ENCODE data around the gene SLC6A2.
"Not testable (repeated sequence)": the region's sequence is repeated elsewhere in the genome, so short reads cannot be mapped to it uniquely, and the experiment has no call there.

The SLC6A2 gene

DNA sequence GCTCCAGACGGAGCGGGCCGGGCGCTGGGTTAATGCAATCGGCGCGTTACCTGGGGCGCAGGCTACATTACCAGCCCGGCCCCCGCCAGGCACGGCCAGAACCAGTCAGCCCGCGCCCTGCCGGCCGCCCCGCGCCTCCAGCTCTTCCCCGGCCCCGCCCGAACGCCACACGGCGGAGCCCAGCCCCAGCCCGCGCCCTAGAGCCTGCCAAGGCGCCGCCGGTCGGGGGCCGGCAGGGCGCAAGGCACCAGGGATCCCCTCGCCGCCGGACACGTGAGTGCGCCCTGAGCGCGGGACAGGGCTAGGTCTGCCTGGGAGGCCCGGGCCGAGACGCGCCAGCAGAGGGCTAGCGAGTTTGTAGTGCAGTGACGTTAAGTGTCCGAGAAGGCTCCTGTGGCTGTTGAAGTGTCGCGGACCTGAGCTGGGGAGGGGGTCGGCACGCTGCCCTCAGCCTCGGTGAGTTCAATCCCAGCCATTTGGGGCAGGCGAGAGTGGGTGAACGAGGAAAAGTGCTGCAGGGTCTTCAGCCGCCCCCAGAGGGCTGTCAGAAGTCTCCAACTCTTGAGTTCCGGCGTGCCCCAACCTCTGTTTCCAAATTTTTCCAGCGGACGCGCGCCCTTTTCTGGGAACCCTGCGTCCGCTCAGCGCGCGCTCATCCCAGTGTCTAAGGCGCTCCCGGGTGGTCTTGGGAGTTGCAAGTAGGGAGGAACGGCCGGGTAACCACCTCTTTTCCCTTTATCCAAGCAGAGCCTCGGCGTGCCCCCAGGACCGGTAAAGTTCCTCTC lies at the start of gene SLC6A2:
TSS of gene SLC6A2 (plus strand) at position 92 of the 785 bp plus-strand sequence. CDS start 707 bp downstream, outside the sequence.
- no peak for DNase-seq

DNA sequence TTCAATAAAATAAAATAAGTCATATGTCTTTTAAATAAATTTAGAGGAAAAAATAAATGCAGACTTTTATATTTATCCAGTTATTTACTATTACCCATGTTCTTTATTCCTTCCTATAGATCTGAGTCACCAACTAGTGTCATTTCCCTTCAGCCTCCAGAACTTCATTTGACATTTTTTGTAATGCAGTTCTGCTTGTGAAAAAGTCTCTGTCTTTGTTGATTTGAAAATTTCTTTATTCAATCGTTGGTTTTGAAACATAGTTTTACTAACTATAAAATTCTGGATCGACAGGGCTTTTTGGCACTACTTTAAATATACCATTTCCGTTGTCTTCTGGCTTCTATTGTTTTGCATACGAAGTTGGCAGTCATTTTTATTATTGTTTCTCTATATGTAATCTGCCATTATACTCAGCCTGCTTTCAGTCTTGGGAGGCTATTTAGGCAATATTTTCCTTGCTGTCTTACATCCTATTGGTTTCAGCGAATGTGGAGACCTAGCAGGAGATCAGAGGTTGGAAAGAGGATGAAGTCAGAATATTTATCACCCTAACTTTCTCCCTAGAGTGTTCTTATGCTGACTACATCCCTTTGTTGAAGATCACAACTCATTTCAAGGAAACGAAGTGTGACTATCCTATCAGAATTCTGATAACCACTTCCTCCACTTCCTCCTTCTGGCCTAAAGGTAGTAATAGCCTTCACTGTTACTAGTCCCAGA lies 42.0 kb upstream of the SLC6A2 start:
- no peak for DNase-seq

DNA sequence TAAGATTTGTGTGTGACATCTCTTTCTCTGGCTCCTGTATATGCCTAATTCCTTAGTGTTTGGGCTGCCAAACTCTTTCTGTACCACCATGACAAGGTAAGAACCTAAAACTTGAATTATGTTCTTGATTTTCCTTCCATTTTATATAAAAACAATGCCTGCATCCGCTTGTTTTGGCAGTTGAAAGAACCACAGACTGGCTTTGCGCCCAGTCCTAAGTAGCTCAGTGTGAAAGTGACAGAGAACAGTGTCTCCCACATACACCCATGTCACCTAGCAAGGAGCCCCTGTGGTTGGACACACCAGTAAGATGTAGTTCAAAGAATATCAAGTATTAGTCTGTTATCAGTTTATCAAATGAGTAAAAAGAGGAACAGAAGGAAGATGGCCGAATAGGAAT lies 40.7 kb upstream of the SLC6A2 start:
- DNase-seq = no peak

DNA sequence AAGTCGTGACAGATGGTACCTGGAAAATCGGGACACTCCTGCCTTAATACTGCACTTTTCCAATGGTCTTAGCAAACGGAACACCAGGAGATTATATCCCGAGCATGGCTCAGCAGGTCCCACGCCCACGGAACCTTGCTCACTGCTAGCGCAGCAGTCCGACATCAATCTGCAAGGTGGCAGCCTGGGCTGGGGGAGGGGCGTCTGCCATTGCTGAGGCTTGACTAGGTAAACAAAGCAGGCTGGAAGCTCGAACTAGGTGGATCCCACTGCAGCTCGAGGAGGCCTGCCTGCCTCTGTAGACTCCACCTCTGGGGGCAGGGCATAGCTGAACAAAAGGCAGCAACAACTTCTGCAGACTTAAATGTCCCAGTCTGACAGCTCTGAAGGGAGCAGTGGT lies 40.1 kb upstream of the SLC6A2 start:
- DNase-seq = not testable (repeated sequence)

DNA sequence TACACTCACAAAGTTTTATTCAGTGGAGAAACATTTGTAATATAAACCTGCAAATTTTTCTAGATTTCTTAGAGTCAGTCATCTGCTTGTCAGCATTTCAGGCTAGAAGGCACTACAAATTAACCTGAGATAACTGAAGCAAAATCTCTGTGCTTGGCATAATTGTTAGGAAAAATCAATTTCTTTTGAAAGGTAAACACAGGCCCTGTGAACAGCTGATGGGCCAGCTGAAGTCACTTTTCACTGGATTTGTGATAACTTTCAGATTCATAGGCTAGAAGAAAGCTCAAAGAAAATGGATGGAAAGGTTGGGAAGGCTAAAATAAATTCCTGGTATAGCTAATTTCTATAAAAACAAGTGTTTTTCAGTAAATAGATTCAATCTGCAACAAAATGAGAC lies 34.0 kb upstream of the SLC6A2 start:
- DNase-seq = no peak

DNA sequence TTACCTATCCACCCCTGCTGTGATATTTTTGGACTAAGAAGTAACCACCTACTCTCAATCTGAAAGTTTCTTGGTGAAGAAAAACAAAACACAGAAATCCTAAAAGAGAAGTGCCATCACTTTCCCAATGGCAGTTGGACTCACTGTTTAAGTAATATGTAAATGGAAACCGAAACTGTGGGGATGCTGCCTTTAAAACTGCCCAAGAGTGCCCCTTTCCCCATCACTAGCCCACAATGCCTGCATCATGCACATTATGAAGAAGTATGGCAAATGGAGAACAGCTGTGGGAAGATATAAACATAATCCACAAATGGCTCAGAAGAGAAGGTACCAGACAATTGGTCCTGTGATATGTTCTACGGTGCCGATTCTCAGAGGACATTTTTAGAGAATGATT lies 33.5 kb upstream of the SLC6A2 start:
- no peak for DNase-seq

DNA sequence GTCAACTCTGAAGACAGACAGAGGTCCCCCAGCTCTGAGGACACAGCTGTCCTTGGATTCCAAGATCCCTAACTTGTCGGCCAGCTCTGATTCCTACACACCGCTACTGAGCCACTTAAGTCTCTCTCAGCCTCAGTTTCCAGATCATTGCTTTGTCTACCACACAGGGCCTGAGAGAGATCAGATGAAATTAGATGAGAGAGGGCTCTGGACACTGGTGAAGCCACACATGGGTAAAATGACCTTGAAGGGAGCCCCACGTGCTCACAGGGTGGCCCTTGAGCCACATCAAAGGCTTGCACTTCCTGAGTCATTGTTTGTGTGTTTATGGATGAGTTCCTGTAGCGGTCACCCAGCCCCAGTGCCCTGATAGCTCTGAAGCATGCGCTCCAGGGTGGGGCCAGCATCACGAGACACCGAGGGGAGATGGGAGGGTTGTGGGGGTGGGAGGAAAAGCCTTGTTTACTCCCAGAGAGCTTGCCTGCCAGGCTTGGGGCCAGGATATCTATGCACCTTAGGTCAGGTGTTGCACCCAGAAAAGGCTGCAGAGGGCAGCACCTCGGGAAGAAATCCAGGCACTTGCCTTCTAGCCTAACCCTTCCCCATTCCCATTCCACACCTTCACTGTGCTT lies 32.7 kb upstream of the SLC6A2 start:
- DNase-seq = no peak

DNA sequence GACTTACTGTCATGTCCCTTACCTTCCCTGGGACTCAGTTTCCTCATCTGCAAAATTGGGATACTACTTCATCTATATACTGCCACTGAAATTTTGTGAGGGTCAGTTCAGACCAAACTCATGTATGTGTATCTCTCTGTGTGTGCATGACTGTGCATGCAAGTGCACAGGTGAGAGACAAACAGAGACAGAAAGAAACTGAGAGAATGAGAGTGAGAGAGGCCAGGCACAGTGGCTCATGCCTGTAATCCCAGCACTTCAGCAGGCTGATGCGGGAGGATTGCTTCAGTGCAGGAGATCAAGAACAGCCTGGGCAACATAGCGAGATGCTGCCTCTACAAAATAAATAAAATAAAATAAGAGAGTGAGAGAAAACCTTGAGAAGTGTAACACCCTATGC lies 32.1 kb upstream of the SLC6A2 start:
- no peak for DNase-seq

DNA sequence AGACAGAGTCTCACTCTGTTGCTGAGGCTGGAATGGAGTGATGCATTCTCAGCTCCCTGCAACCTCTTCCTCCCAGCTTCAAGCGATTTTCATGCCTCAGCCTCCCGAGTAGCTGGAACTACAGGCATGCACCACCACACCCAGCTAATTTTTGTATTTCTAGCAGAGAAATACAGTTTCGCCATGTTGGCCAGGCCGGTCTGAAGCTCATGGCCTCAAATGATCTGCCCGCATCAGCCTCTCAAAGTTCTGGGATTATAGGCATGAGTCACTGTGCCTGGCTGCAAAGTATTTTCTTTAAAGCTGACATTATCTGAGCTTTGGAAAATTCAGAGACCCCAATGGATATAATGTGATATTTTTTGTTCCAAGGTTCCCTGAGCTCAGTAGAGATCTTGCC lies 31.1 kb upstream of the SLC6A2 start:
- no peak for DNase-seq

DNA sequence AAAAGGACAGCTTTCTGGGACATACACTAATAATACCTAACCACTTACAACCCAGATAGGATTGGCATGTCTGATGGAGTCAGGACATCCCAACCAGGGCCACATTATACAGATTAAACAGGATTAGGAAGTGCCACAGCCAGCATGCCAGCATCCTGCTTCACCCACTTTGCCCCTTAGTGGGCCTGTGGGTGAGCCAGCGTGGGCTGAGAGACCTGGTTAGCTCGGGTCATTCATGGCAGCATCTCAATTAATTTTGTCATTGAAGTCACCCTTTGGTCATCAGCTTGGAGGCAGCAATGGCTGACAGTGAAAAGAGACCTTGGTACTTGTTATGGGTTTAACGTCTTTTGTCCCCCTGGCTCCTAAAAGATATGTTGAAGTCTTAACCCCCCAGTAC lies 29.9 kb upstream of the SLC6A2 start:
- DNase-seq = no peak

DNA sequence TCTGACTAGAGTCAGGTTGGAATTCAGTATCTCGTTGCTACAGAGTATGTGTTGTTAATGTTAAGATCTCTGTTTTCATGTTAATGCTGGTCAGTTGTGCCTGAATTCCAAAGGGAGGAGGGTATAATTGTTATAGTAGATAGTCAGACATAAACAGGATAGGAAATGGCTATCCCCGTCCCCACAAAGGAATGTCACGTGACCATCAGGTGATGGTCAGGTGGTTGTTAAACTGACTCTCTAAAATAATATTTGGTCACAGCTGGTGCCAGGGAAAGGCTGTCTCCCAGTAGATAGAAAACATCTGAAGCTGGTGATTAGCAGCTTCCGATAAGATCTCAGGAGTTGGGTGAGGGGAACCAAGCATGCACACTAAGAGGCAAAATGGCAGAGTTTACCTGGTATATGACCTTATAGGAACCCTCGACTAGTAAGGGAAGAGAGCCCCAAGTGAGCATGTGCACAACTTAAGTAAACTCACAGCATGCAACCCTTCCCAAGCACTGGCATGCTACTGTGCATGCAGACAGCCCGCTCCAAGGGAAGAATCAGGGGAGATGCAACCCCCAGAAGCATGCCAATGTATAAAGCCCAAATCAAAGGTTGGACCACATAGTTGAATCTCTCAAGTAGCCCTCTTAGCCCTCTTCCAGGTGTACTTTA lies 27.4 kb upstream of the SLC6A2 start:
- DNase-seq = no peak

DNA sequence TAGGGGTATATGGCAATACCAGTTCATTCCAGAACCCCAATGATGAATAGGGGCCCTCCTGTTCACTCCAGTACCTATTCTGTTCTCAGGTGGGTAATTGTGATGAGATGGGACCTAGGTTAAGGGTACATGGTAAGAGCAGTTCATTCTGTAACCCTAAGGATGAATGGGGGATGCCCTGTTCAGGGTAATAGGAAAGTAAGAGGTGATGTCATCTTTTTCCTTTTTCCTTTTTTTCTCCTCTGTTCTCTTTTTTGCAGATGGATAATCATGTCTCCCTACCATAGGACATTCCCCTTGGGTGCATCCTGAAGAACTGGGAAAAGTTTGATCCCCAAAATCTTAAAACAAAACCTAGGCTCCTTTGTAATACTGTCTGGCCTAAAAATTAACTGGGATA lies 25.0 kb upstream of the SLC6A2 start:
- no peak for DNase-seq

DNA sequence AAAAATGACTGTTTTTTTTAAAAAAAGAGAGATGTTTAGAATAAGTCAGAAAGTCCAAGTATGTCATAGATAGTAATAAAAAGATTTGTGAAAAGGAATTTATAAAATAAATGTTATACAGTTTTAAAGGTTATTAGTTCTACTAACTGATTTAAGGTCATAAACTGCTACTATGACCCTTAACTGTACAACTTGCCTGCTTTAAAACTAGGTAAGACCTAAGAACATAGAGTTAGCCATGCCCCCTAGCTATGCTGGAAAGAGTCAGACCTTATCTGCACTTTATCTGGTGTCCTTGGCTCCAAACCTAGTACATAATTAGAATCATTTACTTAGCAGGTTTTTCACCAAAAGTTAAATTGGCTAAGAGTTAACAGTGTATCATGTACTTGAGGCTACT lies 23.5 kb upstream of the SLC6A2 start:
- no peak for DNase-seq

DNA sequence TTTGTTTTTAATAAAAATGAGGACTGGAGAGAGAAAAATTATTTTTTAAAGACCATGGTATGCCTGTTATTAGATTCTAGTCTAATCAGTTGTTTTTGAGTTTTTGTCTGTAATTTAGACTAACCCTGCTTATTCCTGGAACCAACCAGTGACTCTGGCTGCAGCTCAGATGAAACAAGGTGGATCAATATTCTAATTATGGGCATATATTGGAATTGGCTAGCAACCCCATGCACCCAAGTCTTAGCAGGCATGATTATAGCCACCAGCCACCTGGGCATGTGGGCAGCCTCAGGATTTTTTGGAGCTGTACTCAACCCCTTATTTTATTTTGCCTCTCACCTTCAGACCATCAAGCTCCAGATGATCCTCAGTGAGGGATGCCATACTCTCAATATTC lies 21.6 kb upstream of the SLC6A2 start:
- DNase-seq = no peak

DNA sequence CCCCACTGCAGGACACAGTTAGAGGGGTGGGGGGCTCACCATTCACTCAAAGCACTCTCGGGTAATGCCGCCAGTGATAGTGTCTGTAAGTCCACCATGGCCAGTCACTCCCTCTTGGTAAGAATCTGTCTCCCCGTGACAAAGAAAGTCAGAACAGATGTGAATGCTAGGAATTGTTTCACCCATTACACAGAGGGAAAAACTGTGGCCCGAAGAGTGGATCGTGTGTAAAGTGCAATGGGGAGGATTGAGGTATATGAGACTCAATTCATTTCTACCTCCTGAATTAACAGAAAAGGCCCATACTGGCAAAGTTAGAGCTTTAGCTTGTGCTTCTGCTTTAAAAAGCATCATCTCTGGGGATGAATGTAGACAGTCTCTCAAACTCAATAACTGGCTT lies 17.5 kb upstream of the SLC6A2 start:
- DNase-seq = no peak

DNA sequence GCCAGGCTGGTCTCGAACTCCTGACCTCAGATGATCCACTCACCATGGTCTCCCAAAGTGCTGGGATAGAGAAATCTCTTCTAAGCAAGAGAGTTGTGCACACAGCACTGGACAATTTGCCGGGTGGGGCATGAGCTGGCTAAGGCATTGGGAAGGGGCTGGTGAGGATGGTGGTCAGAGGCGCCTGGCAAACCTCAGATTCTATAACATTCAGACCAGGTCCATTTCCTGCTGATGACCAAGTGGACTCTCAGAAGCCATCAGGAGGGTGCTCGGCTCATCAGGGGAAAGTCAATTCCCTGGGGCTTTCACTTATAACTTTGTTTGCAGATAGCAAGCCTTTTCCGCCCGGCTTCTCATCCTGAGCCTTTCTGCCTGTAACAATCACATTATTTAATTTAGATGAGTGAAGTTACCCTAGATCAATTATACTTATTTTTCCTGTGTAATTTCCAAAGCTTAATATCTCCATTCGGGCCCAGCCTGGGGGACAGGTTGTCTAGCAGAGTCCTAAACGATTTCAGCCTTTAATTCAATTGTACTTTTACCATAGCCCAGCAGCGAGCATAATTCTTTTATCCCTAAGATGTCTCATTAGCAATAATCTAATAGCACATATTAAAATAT lies 15.0 kb upstream of the SLC6A2 start:
- DNase-seq = no peak

DNA sequence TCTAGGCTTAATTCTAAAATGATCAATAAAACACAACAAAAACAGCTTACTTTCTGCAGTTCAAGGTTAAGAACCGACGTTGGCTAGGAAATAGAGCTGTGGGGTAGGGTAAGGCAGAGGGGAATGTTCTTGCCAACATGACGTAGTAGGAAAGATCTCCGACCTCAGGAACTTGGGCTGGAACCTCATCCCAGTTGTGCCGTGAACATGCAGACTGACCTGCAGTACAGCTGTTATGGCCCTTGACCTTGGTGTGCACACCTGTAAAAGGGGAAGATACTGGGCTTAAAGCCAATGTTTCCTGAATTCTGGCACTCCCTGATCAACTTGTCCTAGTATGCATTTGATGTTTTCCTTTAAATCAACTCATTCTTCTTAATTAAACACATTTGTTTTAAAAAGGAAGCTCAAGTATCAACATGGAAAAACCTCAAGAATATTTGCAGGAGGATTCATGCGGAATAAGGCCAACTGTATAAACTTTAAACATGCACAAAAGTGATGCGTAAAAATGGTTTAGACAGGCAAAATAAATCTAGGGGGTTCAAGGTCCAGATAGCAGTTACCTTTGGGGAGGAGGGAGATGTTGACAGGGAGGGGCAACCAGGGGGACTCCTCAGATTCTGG lies 14.2 kb upstream of the SLC6A2 start:
- DNase-seq = no peak

DNA sequence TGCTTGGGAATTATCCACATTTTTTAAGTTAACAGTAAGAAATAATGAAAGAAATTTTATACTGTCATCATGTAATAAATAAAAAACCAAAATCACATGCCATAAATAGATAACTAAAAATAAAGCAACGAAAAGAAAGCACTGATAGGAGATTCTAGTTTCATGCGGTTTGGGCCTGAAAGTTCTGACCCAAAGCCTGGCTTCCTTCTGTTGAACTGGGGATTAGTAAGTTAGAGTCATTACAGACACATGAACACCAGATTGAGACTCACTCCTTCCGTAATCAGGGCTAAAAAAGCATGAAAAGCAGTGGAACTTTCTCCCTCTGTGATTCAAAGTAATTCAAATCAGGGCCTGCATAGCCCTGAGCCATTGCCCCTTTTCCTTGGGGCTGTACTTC lies 13.2 kb upstream of the SLC6A2 start:
- no peak for DNase-seq

DNA sequence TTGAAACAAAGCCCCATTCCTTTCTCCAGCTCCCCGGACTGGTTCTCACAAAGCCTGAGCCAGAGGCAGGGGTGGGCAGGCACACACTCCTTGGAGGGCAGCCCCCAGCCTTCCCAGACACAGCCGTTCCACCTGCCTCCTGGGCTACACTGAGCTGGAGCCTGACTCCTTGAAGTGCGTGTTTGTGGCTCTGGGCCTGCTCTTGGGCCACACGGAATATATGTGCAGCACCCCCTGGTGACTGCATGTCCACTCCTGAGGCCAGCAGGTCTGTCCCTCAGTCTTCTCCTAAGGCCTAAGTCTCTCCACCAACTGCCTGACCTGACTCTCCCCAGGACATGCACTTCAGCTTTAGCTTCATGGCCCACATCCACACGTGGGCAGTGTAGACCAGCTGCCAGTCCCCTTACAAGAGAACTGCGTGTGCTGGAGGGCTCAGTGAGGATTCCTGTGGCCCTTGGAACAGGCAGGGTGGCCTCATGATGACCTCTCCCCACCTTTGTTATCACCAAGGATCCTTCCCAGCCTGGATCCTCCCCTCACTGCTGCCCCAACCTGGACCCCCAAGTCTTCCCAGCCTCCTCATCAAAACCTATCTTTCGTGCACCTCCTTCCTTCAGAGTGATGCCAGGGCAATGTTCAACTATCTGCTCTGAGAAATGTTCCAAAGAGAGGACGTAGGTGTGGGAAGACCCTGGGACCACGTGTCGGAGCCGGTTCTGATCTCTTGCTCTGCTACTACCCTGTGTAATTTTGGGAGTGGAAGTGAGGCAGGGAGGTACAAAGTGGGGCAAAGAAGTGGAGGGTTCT lies 12.4 kb upstream of the SLC6A2 start:
- no peak for DNase-seq

DNA sequence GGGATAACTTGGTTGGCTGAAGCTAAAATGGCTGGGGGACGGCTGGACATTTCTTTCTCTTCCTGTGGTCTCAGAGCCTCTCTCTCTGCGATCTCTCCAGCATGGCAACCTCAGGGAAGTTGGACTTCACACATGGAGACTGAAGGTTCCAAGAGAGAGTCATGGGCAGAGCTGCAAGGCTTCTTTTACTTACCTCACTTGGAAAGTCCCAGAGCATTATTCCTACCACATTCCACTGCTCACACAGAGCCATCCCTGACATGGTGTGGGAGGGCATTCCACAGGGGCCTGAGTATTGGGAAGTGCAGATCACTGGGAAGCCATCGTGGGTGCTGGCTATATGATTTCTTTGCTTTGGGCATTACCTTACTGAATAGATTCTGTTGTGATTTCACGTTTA lies 9.8 kb upstream of the SLC6A2 start:
- DNase-seq = no peak

DNA sequence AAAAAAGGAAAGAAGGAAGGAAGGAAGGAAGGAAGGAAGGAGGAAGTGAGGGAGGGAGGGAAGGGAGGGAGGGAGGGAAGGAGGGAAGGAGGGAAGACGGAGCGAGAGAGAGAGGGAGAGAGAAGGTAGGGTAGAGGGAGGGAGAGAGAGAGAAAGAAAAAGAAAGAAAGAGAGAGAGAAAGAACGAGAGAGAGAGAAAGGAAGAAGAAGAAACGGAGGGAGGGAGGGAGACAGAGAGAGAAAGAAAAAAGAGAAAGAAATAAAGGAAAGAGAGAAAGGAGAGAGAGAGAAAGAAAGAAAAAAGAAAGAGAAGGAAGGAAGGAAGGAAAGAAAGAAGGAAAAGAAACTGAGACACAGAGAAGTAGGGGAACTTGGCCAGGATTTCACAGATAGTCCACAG lies 8.4 kb upstream of the SLC6A2 start:
- DNase-seq = no peak

DNA sequence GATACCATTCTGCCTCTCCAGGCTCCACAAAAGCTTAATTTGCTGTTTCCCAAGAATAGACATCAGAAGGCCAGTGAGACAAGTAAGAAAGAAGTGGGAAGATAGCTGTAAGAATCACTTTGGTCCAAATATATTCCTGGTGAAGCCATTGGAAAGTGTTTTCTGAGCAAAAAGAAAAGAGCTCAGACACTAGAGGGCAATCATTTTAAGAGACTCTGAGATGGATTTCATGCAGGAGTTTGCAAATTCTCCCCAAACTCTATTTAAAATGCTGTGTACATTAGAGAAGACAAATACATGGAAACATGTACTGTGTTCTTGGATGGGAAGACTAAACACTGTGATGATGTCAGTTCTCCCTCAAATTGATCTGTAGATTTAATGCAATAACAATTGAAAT lies 8.0 kb upstream of the SLC6A2 start:
- DNase-seq = no peak

Data from activated CD4-positive, CD25-positive, alpha-beta regulatory T cell (primary cell).